Neuronal stem cell (in vitro differentiated cells): ENCODE measurements around the gene PDZD2.
A peak's percentile ranks its signal among the peaks of the same experiment; 100 is the strongest.
"Not testable (repeated sequence)": the region's sequence is repeated elsewhere in the genome, so short reads cannot be mapped to it uniquely, and the experiment has no call there.

Source experiments
- DNase-seq: peaks from one replicate; pipeline ENCODE4 v3.0.0-alpha.2; 2013; ENCODE audit warnings: low spot score
- H2AFZ ChIP-seq: one replicate; pipeline ENCODE4 v1.6.1; 2013; ENCODE audit warnings: mild to moderate bottlenecking, low read length, inconsistent platforms
- H2AK5ac ChIP-seq: 2 replicates; pipeline ENCODE4 v1.6.1; 2013; ENCODE audit warnings: low read depth, mild to moderate bottlenecking, inconsistent platforms, low read length, moderate library complexity, mixed read lengths
- H2BK120ac ChIP-seq: 2 replicates; pipeline ENCODE4 v1.6.1; 2013; ENCODE audit warnings: low read depth, mild to moderate bottlenecking, inconsistent platforms, low read length, moderate library complexity, mixed read lengths
- H2BK12ac ChIP-seq: one replicate; pipeline ENCODE4 v1.6.1; 2013; ENCODE audit warnings: low read length, inconsistent platforms
- H2BK15ac ChIP-seq: 2 replicates; pipeline ENCODE4 v1.6.1; 2013; ENCODE audit warnings: mild to moderate bottlenecking, low read length, inconsistent platforms, mixed read lengths
- H2BK5ac ChIP-seq: one replicate; pipeline ENCODE4 v1.6.1; 2013; ENCODE audit warnings: inconsistent platforms, mild to moderate bottlenecking, low read length, moderate library complexity
- H3K14ac ChIP-seq: one replicate; pipeline ENCODE4 v1.6.1; 2013; ENCODE audit warnings: low read length, inconsistent platforms
- H3K18ac ChIP-seq: 2 replicates; pipeline ENCODE4 v1.6.1; 2013; ENCODE audit warnings: low read length, inconsistent platforms
- H3K23ac ChIP-seq: 2 replicates; pipeline ENCODE4 v1.6.1; 2013; ENCODE audit warnings: low read depth, mild to moderate bottlenecking, mixed read lengths, low read length, inconsistent platforms; ENCODE audit not compliant: poor library complexity
- H3K27ac ChIP-seq: replicated peaks from 3 replicates; pipeline ENCODE4 v1.5.1; 2013; ENCODE audit warnings: low read length, inconsistent platforms
- H3K27me3 ChIP-seq, 3 experiments: 2 replicates each; pipeline ENCODE4 v1.6.1; 2013; ENCODE audit warnings: low read length in 3 of 3, mild to moderate bottlenecking in 2 of 3, inconsistent platforms in 1 of 3, low read depth in 1 of 3, mixed read lengths in 1 of 3, moderate library complexity in 1 of 3; ENCODE audit not compliant: control insufficient read depth in 3 of 3, insufficient read depth in 3 of 3
- H3K36me3 ChIP-seq, 2 donors: replicated peaks in 1 of 2; 2 replicates each; pipeline ENCODE4 v1.6.1; 2013; ENCODE audit warnings: low read length in 2 of 2; ENCODE audit not compliant: control insufficient read depth in 2 of 2, insufficient read depth in 2 of 2
- H3K4ac ChIP-seq: 2 replicates; pipeline ENCODE4 v1.6.1; 2013; ENCODE audit warnings: inconsistent platforms, mild to moderate bottlenecking, low read length, moderate library complexity
- H3K4me1 ChIP-seq, 2 donors: 1 replicate in 1 of 2; 2 replicates in 1 of 2; pipeline ENCODE4 v1.6.1; 2013; ENCODE audit warnings: low read length in 2 of 2, low read depth in 1 of 2; ENCODE audit not compliant: control insufficient read depth in 2 of 2, insufficient read depth in 1 of 2
- H3K4me2 ChIP-seq: one replicate; pipeline ENCODE4 v1.6.1; 2013; ENCODE audit warnings: mild to moderate bottlenecking, low read length, inconsistent platforms; ENCODE audit not compliant: insufficient read depth, poor library complexity, severe bottlenecking
- H3K4me3 ChIP-seq, 2 donors: 2 replicates each; pipeline ENCODE4 v1.5.1; 2013; ENCODE audit warnings: low read length in 2 of 2, mild to moderate bottlenecking in 2 of 2, inconsistent platforms in 1 of 2, moderate library complexity in 1 of 2
- H3K79me1 ChIP-seq: one replicate; pipeline ENCODE4 v1.6.1; 2013; ENCODE audit warnings: low read depth, mild to moderate bottlenecking, inconsistent platforms, low read length, moderate library complexity
- H3K9ac ChIP-seq: one replicate; pipeline ENCODE4 v1.6.1; 2013; ENCODE audit warnings: mild to moderate bottlenecking, low read depth, low read length, inconsistent platforms; ENCODE audit not compliant: poor library complexity
- H3K9me3 ChIP-seq, 2 donors: replicated peaks in 1 of 2; 2 replicates each; pipeline versions ENCODE3 to v1.6.1; 2013; ENCODE audit warnings: low read length in 2 of 2, mild to moderate bottlenecking in 2 of 2, inconsistent platforms in 1 of 2, low read depth in 1 of 2, mixed read lengths in 1 of 2, moderate library complexity in 1 of 2; ENCODE audit not compliant: control insufficient read depth in 2 of 2, insufficient read depth in 1 of 2
- H4K8ac ChIP-seq: one replicate; pipeline ENCODE4 v1.6.1; 2013; ENCODE audit warnings: low read depth, mild to moderate bottlenecking, inconsistent platforms, low read length, moderate library complexity
- H4K91ac ChIP-seq: one replicate; pipeline ENCODE4 v1.6.1; 2013; ENCODE audit warnings: low read length, low read depth, mild to moderate bottlenecking, inconsistent platforms; ENCODE audit not compliant: poor library complexity
- WGBS, 2 donors: extraction: QIAGEN DNeasy Blood & Tissue Kit; methylation state at CpG; one replicate each; pipeline ENCODE4 v1.1.7; 2013; ENCODE audit warnings: missing lambda C conversion rate in 2 of 2, mixed read lengths in 1 of 2; ENCODE audit not compliant: insufficient read length in 2 of 2, insufficient replicate concordance in 1 of 2; ENCODE audit errors: extremely low coverage in 2 of 2; 5-methylcytosine and 5-hydroxymethylcytosine counted together

The PDZD2 gene

DNA sequence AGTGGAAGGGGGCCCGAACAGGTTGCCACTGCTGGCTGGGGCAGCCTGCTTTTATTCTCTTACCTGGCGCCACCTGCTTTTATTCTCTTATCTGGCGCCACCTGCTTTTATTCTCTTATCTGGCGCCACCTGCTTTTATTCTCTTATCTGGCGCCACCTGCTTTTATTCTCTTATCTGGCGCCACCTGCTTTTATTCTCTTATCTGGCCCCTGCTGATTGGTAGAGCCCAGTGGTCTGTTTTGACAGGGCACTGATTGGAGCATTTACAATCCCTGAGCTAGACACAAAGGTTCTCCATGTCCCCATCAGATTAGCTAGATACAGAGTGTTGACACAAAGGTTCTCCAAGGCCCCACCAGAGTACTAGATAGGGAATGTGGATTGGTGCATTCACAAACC lies 52.5 kb downstream of the PDZD2 start:
- not testable (repeated sequence) for H3K4ac ChIP-seq

DNA sequence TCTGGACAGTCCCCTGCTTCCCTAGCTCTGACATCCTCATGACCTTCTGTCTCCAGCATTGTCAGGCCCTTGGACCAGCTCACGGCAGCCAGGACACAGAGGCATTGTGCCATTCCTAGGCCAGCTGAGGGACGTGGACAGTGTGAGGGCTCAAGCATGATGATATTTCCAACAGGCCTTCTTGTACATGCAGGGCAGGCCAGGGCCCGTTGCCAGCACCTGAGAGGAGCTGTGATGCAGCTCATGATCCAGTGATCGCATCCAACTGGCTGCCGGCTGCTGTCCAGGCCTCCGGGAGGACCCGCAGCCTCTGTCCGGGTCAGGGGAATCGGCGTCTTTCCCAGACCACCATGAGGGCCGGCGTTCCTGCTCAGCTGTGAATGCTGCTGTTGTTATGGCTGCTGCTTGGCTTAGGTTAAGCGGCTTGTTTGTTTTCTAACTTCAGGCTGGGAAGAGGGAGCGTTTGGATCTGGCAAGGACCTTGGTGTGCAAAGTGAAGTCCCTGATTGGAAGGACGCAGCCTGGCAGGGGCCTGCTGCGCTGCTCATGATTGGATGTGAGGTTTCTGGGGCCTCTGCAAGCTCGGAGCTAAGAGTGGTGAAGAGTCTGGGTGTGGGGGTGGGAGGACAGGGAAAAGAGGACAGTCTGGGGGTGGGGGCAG lies 53.8 kb downstream of the PDZD2 start:
- peaks cover 0 to 3% of the 10 kb centered on the region in 2 donors for H3K9me3 ChIP-seq
- H2BK120ac ChIP-seq = no peak overlapping the region
- H3K9ac ChIP-seq = no peak overlapping the region
- WGBS, 2 donors = no CpG with 5 or more reads among the region's 17 CpGs
- H3K18ac ChIP-seq = peak overlapping the region; percentile 64
- no peak overlapping the region for H2BK5ac ChIP-seq
- H3K4me3 ChIP-seq = no peak overlapping the region
- no peaks in the 10 kb centered on the region for H3K27me3 ChIP-seq
- H2BK12ac ChIP-seq = no peak overlapping the region
- H3K4ac ChIP-seq = no peak overlapping the region
- no peaks in the 10 kb centered on the region for H3K36me3 ChIP-seq
- no peak overlapping the region for H2BK15ac ChIP-seq
- H3K27ac ChIP-seq = no peak overlapping the region
- peak overlapping the region; percentile 2 for H3K23ac ChIP-seq
- H4K91ac ChIP-seq = no peak overlapping the region
- no peak overlapping the region for H3K14ac ChIP-seq
- H2AK5ac ChIP-seq = peak overlapping the region; percentile 8
- DNase-seq = no peak
- H2AFZ ChIP-seq = no peak overlapping the region
- H4K8ac ChIP-seq = peak overlapping the region; percentile 48
- H3K4me2 ChIP-seq = no peak overlapping the region
- peaks cover 0 to 5% of the 10 kb centered on the region in 2 donors for H3K4me1 ChIP-seq
- H3K79me1 ChIP-seq = no peaks in the 10 kb centered on the region

More for the DNA sequence above, 52.5 kb downstream of the PDZD2 start:
- not testable (repeated sequence) for H4K8ac ChIP-seq, H3K14ac ChIP-seq, H3K18ac ChIP-seq, H3K4me2 ChIP-seq, H2BK12ac ChIP-seq, H3K4me3 ChIP-seq, H4K91ac ChIP-seq, H2AFZ ChIP-seq, H3K27me3 ChIP-seq, DNase-seq, H3K9ac ChIP-seq, H3K79me1 ChIP-seq, H3K23ac ChIP-seq, H2BK120ac ChIP-seq, H3K36me3 ChIP-seq, H2BK5ac ChIP-seq, H2BK15ac ChIP-seq, H3K4me1 ChIP-seq, H3K27ac ChIP-seq, H3K9me3 ChIP-seq, H2AK5ac ChIP-seq
- WGBS, 2 donors = no CpG with 5 or more reads among the region's 6 CpGs

DNA sequence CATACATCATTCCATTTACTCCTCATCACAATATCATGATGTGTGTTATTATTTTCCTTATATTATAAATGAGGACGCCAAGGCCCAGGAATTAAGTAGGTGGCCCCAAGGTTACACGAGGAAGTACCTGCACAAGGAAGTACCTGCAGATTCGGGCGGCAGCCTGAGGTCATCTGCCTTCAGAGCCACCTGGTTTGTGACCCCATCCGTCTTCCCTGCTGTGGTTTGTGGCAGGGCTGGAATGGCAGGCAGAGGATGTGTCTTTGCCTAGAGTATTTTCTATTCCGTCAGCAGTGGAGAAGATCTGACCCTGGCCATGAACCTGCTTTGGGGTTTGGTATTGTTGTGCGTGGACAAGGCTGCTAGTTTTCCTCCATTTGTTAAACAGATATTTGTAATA lies 59.7 kb downstream of the PDZD2 start:
- no CpG with 5 or more reads among the region's 7 CpGs for WGBS, 2 donors
- Histone ChIP-seq H3K23ac (no peak overlapping the region), H3K14ac (no peak overlapping the region), H3K4ac (no peak overlapping the region), H2BK120ac (no peak overlapping the region), H3K4me2 (no peak overlapping the region), H2BK15ac (no peak overlapping the region), H3K18ac (no peak overlapping the region), H3K79me1 (no peaks in the 10 kb centered on the region), H4K91ac (no peak overlapping the region), H2AFZ (no peak overlapping the region), H3K4me1 (peaks cover 0 to 4% of the 10 kb centered on the region in 2 donors), H2BK12ac (no peak overlapping the region), H3K27ac (no peak overlapping the region), H3K36me3 (no peaks in the 10 kb centered on the region), H3K27me3 (peaks cover 0 to 6% (median 0%) of the 10 kb centered on the region in 3 experiments), H2AK5ac (no peak overlapping the region), H2BK5ac (no peak overlapping the region), H3K9me3 (no peaks in the 10 kb centered on the region), H4K8ac (no peak overlapping the region), H3K4me3 (no peak overlapping the region), H3K9ac (no peak overlapping the region)
- DNase-seq = no peak

DNA sequence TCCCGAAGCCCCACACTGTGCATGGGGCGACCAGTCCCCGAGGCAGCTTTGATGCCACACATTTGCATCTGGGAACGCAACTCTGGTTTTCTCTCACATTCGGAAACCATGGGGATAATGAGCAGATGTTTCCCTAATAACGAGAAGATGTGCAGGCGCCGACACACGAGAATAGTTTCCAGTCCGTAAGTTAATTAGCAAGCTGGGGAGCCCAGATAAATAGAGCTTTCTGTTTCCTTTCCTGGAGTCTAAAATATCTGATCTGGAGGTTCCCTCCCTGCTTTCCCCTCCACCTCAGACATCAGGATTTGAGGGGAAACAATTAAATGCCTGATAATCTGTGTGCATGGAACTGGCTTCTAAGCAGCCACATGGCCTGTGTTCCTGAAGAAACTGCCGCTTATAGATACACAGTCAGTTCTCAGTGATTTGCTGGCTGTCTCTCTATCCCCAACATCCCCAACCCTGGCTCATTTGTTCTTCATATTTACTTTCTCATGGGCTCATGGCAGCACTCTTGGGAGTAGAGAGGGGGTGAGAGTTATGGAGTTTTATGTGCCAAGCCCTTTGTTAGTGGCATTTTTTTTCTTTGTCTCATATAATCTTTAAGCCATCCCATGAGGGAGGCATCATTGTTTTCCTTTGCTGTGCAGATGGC lies 62.8 kb downstream of the PDZD2 start:
- H3K4me3 ChIP-seq = no peak overlapping the region
- H4K8ac ChIP-seq = no peak overlapping the region
- no peak overlapping the region for H3K23ac ChIP-seq
- no peak overlapping the region for H4K91ac ChIP-seq
- H2BK12ac ChIP-seq = no peak overlapping the region
- peaks cover 0 to 4% of the 10 kb centered on the region in 2 donors for H3K4me1 ChIP-seq
- H3K18ac ChIP-seq = no peak overlapping the region
- H3K27ac ChIP-seq = peak overlapping the region; percentile 38
- no CpG with 5 or more reads among the region's 11 CpGs for WGBS, 2 donors
- no peak overlapping the region for H3K4me2 ChIP-seq
- H3K27me3 ChIP-seq = peaks cover 0 to 6% (median 0%) of the 10 kb centered on the region in 3 experiments
- H2AK5ac ChIP-seq = no peak overlapping the region
- DNase-seq = no peak
- H3K14ac ChIP-seq = no peak overlapping the region
- H3K4ac ChIP-seq = no peak overlapping the region
- H3K9ac ChIP-seq = no peak overlapping the region
- H3K9me3 ChIP-seq = no peaks in the 10 kb centered on the region
- H2BK15ac ChIP-seq = no peak overlapping the region
- no peaks in the 10 kb centered on the region for H3K36me3 ChIP-seq
- H3K79me1 ChIP-seq = no peaks in the 10 kb centered on the region
- no peak overlapping the region for H2BK5ac ChIP-seq
- no peak overlapping the region for H2BK120ac ChIP-seq
- no peak overlapping the region for H2AFZ ChIP-seq
